ENCODE data around the gene POP5.

The POP5 gene

GRCh38 chr12:120588948-120589930 lies 8.0 kb upstream of the POP5 start:
- no peak for FAIRE-seq

- FAIRE-seq, result no peak
Observed at GRCh38 chr12:120588371-120588770, 7.2 kb upstream of the POP5 start.

DNA sequence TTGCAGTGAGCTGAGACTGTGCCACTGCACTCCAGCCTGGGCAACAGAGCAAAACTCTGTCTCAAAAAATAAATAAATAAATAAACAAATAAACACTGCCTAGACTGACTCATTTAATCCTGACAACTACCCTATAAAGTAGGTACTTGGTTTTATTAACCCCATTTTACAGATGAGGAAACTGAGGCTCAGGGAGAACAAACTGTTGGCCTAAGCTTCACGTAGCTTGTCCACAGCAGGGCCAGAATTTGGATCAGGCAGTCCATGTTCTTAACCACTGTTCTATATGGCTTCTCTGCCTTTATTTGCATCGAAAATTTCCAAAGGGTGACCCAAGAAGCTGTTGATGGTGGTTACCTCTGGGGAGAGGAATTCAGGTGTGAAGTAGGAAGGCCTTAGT lies 5.7 kb upstream of the POP5 start:
- no peak for FAIRE-seq

- no peak for FAIRE-seq
Observed at GRCh38 chr12:120586206-120586605, 5.0 kb upstream of the POP5 start.

- no peak for FAIRE-seq
Observed at GRCh38 chr12:120584343-120585149, 3.3 kb upstream of the POP5 start.

- no peak for FAIRE-seq
Observed at GRCh38 chr12:120583478-120584030, 2.4 kb upstream of the POP5 start.

DNA sequence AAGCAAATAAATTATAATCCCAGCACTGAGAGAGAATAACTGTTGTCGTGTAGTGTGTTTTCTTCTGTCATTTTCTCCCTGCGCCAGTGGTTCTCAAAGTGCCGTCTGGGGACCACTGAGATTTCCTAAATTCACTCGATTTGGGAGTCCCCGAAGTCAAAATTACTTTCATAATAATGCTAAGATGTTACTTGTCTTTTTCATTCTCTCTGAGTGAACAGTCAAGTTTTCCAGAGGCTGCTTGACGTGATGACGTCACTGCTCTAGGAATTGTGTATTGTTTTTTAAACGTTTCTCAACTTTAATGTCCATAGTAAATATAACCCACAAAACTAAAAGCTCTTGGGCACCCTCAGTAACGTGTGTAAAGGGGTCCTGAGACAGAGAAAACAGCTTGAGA lies 796 bp upstream of the POP5 start:
- no peak for FAIRE-seq

DNA sequence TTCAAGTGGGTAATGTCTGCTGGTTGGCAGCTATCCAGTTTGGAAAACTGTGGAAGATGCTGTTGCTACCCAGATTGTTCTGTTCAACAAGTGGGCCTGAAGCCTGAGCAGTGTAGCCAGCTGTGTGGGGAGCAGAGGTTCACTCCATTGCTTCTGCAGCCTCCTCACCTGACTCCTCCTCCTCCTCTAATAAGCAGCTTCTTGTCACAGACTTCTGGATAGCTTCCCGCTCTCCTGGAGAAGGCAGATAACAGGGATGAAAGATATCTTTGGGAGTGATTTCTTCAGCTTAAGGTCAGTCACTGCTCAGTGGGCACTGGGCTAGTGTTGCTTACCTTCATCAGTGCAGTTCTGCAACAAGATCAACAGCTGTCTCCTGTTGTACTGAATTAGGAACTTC lies 2.0 kb downstream of the POP5 start:
- no peak for FAIRE-seq

DNA sequence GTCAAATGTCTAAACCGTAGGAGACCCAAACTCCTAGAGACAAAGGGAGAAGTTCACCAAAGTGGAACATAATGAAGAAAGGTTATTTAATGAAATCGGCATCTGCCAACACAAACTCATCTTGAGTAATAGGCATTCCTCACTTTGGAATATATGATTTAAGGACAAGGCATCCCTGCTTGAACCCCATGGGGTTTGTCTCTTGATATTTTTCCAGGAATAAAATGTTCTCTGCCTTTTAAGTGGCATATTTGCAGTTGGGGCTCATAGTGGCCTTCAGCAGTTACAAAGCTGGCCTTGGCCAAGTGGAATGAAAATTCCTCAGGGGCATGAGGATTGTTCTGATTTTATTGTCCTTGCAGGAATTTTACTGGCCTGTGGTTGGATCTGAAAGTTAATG lies 7.1 kb downstream of the POP5 start:
- no peak for FAIRE-seq

GRCh38 chr12:120573560-120573959 lies 7.6 kb downstream of the POP5 start:
- no peak for FAIRE-seq

- no peak for FAIRE-seq
Observed at GRCh38 chr12:120571299-120571698, 9.9 kb downstream of the POP5 start.

DNA sequence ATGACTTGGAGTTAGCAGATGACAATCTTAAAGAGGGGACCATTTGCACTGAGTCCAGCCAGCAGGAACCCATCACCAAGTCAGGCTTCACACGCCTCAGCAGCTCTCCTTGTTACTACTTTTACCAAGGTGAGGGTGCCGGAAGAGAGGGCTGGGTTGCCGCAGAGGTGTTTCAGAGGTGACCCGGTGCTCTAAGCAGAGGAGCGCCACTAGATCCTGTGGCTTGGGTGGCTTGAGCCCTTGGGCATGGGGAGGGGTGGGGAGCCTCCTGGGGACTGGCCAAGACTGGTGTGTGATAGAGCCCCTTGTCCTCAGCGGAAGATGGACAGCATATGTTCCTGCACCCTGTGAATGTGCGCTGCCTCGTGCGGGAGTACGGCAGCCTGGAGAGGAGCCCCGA lies 17.7 kb downstream of the POP5 start:
- no peak for FAIRE-seq

DNA sequence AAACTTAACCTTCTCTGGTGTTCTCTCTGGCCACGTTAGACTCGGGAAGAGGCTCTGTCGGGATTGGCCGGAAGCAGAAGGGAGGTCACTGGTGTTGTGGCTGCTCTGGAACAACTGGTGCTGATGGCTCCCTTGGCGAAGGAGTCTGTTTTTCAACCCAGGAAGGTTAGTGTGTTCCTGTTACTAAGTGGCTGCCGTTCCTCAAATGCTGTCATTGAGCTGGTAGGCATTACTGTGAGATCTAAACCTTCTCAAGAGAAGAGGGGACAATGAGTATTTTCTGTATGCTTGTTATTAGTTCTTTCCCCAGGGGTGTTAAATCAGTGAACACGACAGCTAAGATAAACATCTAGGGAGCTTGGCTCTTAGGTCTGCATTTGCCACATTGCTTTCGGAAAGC lies 18.3 kb downstream of the POP5 start:
- no peak for FAIRE-seq

DNA sequence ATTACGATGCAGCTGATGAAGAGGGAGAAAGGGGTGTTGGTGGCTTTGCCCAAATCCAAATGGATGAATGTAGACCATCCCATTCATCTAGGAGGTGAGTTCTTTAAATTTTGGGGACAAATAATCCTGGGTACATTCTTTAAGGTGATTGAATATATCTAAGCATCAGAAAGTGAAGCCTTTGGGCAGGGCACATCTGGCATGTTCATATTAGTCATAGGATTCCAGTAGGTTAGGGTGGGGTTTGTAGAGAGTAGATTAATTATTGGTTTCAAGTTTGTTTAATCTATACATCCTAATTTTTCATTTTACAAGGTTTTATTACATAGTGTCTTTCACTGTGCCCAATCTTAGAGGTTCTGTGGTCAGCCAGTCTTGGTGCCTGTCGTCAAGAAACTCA lies 23.6 kb downstream of the POP5 start:
- no peak for FAIRE-seq

DNA sequence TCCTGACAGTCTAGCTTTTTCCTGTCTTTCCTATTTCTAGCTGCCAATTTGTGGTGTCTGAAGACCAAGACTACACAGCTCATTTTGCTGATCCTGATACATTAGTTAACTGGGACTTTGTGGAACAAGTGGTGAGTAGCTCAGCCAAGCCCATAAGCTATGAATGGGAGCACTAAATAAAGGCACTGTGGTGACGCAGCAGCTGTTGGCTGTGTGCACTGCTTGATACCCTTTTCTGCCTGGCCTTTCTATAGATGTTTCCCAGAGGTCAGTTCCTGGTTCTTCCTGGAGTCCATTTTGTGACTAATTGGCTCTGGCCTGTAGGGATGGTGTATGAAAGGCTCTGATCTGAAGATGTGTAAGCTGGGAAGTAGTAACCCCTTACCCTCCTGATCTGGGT lies 26.5 kb downstream of the POP5 start:
- no peak for FAIRE-seq

GRCh38 chr12:120546050-120546386 lies 35.2 kb downstream of the POP5 start:
- FAIRE-seq, result no peak

- FAIRE-seq, result no peak
Observed at GRCh38 chr12:120544691-120545090, 36.5 kb downstream of the POP5 start.

- FAIRE-seq, result no peak
Observed at GRCh38 chr12:120542166-120542565, 39.0 kb downstream of the POP5 start.

DNA sequence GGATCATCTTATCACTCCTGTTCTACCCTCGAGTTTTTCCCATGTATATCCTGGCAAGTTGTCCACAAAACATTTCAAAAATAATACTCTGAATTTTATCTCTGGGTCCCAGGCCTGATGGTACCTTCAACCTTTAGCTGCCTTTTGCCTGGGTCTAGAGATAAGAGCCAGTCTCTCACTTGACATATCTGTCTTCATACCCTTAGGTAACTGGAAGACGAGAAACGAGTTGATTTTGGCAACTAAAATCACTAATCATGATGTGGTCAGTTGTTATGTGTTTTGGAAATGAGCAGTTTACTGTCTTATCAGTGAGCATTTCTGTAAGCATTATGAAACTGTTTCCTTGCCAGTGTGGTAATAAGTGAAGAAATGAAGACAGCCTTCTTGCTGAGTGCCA lies 40.8 kb downstream of the POP5 start:
- no peak for FAIRE-seq

GRCh38 chr12:120539303-120539702 lies 41.9 kb downstream of the POP5 start:
- FAIRE-seq, result no peak

- no peak for FAIRE-seq
Observed at GRCh38 chr12:120538281-120539156, 42.7 kb downstream of the POP5 start.

GRCh38 chr12:120537856-120538220 lies 43.4 kb downstream of the POP5 start:
- no peak for FAIRE-seq
